Left renal cortex interstitium (tissue), 4 donors: ENCODE measurements around the gene ZC3H10. TPM values are rescaled to one million over a fixed set of nuclear protein-coding genes. Genes with fewer than 3 reads are reported as not detected.
A peak's percentile ranks its signal among the peaks of the same experiment; 100 is the strongest.
"Not testable (repeated sequence)": the region's sequence is repeated elsewhere in the genome, so short reads cannot be mapped to it uniquely, and the experiment has no call there.

Experiments used
- DNase-seq, 4 donors: peaks; one replicate each; pipeline ENCODE4 v3.0.0-alpha.2; 2013; ENCODE audit warnings: low read depth in 4 of 4, low spot score in 2 of 4, missing footprints in 1 of 4
- polyA plus RNA-seq, 4 donors: library from polyadenylated mRNA; unstranded; fragments of 120-200 nt; gene quantifications; one replicate each; pipeline ENCODE4 v1.2.1, GENCODE V29; 2013; ENCODE audit not compliant: insufficient read length in 4 of 4

Gene ZC3H10
- polyA plus RNA-seq, 4 donors = 5.8 to 8.4 (median 6.2) TPM

- DNase-seq = no peak
These were observed 35.6 kb downstream of the ZC3H10 start for GRCh38 chr12:56153678-56154065.

GRCh38 chr12:56154246-56154771 lies 36.2 kb downstream of the ZC3H10 start:
- DNase-seq = no peak

GRCh38 chr12:56154818-56155217 lies 36.8 kb downstream of the ZC3H10 start:
- DNase-seq = no peak

DNA sequence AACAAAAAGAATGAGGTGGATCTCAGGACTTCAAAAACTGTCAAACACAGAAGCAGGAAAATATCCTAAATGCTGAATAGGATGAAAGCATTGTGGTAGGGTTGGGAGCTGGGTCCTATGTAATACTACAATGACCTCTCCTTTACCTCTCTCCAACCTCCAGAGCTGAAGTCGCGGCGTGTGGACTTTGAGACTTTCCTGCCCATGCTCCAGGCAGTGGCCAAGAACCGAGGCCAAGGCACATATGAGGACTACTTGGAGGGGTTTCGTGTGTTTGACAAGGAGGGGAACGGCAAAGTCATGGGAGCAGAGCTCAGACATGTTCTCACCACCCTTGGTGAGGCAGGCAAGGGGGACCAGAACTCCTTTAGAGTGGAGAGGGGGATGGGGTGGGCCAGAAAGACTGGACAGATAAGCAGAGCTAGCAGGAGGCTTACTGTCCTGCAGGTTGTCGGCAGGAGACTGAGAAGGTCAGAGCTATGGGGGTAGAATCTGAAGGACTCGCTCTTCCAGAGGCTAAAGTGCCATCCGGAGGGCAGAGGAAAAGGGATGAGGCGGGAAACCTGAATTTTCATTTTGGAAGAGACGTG lies 37.3 kb downstream of the ZC3H10 start:
- DNase-seq = no peak

GRCh38 chr12:56156464-56157200 lies 38.6 kb downstream of the ZC3H10 start:
- DNase-seq = not testable (repeated sequence)

GRCh38 chr12:56157201-56158028 lies 39.3 kb downstream of the ZC3H10 start:
- DNase-seq = peak; percentile 81 to 86 (median 84)

GRCh38 chr12:56158029-56158925 lies 40.2 kb downstream of the ZC3H10 start, which contains the start of gene MYL6:
Gene MYL6, plus strand, starts transcription at chr12:56158359. Its CDS starts 43 bp downstream, at chr12:56158402.
- peak; percentile 92 to 98 (median 94) for DNase-seq

- peak in 2 of 4 donors; percentile 32 to 41 for DNase-seq
These were observed 40.9 kb downstream of the ZC3H10 start for GRCh38 chr12:56158926-56159461.

DNA sequence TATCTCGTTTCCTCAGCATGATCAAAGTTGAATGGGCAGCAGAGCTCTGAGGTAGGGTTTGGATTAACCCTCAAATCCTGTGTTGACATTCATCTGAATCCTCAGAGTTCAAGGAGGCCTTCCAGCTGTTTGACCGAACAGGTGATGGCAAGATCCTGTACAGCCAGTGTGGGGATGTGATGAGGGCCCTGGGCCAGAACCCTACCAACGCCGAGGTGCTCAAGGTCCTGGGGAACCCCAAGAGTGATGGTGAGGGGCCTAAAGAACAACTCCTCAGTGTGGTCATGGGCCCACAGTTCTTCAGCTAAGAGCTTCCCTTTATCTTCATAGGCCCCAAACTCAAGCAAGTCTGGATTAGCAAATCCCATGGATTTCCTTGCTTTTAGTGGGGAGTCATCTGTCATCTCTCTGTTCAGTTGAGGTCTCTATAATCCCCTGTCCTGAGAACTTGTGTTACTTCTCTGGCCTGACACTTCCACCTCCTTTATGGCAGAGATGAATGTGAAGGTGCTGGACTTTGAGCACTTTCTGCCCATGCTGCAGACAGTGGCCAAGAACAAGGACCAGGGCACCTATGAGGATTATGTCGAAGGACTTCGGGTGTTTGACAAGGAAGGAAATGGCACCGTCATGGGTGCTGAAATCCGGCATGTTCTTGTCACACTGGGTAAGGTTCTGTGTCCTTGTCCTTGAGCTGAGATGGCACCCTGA lies 41.6 kb downstream of the ZC3H10 start:
- DNase-seq = no peak

GRCh38 chr12:56160193-56160763 lies 42.2 kb downstream of the ZC3H10 start:
- DNase-seq = no peak

- DNase-seq = no peak
These were observed 43.0 kb downstream of the ZC3H10 start for GRCh38 chr12:56160894-56161689.

GRCh38 chr12:56161690-56162351 lies 43.8 kb downstream of the ZC3H10 start:
- no peak for DNase-seq

DNA sequence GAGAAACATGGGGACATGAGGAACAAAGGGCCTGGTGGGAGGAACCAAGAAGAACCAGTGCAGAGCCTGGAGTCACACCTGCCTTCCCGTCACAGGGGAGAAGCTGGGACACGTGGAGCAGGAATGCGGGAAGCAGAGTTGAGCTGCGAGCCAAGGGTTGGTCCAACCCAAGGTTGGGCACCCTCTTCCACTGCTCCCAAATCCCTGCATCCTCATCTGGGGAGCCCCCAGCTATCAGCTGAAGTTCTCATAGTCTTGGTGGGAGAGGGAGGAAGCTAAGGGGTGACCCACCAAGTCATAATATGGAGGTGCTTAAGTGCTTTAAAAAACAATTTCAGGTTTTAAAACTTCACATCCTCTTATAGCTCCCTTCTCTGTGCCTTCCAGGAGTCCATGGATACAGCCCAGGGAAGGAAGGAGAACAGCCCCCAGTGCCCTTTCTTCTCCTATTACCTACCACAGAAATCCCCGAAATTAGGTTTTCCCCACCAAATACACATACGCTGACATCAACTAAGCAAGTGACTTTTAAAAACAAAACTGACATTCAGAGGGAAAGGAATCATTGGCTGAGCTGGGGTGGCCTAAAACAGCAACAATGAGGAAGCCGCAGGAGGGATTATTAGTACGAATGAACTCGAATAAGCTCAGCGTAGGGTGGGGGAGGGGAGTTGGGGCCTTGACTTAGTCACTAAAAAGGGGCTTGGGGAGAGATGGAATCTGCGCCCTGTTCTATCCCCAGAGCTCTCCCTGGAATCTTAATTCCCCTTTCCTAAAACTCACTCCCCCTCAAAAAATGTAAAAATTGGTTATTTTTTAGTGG lies 44.6 kb downstream of the ZC3H10 start:
- no peak for DNase-seq

DNA sequence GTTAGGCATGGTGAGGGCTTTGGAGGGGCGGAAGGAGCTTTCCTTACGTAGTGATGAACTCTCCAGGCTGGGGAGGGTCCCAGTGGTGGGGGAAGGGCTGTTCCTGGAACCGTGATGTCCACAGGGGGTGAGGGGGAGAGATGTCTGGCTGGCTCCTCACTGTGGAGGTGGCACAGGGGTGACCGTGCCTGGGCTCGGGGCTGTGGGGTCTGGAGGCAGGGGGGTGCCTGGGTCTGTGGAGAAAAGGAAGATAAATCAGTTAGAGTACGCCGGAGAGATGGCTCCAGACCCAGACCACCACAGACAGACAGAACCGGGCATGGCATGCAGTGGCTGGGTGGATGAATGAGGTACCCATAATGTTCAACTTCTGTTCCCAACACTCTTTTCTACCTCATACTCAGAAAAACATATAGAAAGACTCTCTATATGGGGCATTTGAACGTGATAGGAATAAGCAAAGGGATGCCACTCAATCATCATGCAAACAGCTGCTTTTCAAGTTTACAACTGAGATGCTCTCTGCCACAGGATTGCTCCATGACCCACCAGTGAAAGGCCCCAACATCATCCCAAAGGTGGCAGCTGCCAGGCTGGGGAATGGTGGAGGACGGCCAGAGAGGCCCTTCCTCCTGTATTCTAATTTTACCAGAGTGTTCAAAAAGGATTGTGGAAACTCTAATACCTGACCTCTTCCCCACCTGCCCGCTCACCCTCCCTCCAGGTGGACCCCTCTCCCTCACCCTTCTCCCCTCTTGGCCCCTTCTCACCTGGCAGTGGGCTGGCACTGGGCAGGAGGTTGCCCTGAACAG lies 45.7 kb downstream of the ZC3H10 start:
- DNase-seq = no peak

DNA sequence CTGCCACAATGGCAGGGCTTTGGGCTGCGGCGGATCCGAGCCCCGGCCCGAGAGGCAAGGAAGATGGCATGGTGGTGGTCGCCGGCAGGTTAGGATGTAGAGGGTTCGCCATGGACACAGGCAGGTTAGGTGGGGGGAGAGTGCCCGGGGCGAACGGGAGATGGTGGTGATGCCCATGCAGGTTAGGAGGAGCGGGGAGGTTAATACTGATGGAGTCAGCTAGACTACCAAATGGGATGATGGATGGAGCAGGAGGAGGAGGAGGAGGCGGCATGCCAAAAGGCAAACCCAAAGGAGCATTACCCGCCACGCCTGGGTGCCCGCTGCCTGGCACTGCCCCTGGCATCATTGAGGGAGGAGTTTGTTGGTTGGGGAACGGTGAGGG lies 46.3 kb downstream of the ZC3H10 start:
- no peak for DNase-seq

GRCh38 chr12:56165369-56165768 lies 47.3 kb downstream of the ZC3H10 start:
- no peak for DNase-seq
